NCI-H2171 treated with DMSO at 0.1 percent for 48 hours (cell line): Measurements from ENCODE around the gene TAF11L12.
"Not testable (repeated sequence)": the region's sequence is repeated elsewhere in the genome, so short reads cannot be mapped to it uniquely, and the experiment has no call there.

Experiments
- DNase-seq: peaks from one replicate; lab custom pipeline; 2025; lab: John Stamatoyannopoulos, UW

The TAF11L12 gene

GRCh38 chr5:17610092-17610491 lies at the start of gene TAF11L12:
TSS of gene TAF11L12 (plus strand) at chr5:17610392.
- not testable (repeated sequence) for DNase-seq

DNA sequence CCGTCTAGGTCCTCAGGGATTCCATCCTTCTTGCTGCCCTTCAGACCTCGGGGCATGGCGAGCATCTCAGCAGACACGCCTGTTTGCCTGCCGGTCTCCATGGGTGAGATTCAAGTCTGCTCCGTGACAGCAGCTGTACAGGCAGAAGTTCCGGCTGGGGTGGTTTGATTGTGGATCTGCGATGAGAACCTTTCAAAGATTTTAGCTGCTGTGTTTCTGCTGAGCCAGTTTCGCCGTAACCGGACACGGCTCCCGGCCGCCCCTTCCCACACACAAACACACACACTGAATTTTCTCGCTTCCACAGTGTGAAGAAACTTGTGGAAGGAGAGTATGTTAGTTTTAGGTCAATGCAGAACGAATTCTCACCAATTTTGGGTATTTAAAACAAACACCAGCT lies 24.5 kb upstream of the TAF11L12 start, which contains the start of gene TAF11L7:
Gene TAF11L7 (minus strand): TSS at position 101 of the 400 bp plus-strand sequence.
- DNase-seq: not testable (repeated sequence)

GRCh38 chr5:17590860-17591259 lies 19.3 kb upstream of the TAF11L12 start, which contains the start of gene TAF11L8:
TSS of gene TAF11L8 (minus strand) at chr5:17590960.
- DNase-seq: not testable (repeated sequence)

- DNase-seq: not testable (repeated sequence)
Measured at GRCh38 chr5:17594255-17594654, 15.9 kb upstream of the TAF11L12 start, which contains the start of gene TAF11L9. TSS of gene TAF11L9 (minus strand) at chr5:17594394.

- DNase-seq: not testable (repeated sequence)
Measured at GRCh38 chr5:17597728-17598127, 12.5 kb upstream of the TAF11L12 start, which contains the start of gene TAF11L10. TSS of gene TAF11L10 (minus strand) at chr5:17597828.

- not testable (repeated sequence) for DNase-seq
Measured at GRCh38 chr5:17603880-17604279, 6.3 kb upstream of the TAF11L12 start, which contains the start of gene TAF11L11. TSS of gene TAF11L11 (plus strand) at chr5:17604183.

GRCh38 chr5:17604951-17605350 lies 5.2 kb upstream of the TAF11L12 start:
- no peak for DNase-seq

DNA sequence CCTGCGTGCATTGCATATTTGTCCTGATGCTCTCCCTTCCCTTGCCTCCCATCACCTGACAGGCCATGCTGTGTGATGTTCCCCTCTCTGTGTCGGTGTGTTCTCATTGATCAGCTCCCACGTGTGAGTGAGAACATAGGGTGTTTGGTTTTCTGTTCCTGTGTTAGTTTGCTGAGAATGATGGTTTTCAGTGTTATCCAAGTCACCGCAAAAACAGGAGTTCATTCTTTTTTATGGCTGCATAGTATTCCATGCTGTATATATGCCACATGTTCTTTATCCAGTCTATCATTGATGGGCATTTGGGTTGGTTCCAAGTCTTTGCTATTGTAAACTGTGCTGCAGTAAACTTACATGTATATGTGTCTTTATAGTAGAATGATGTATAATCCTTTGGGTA lies 2.7 kb upstream of the TAF11L12 start:
- not testable (repeated sequence) for DNase-seq

DNA sequence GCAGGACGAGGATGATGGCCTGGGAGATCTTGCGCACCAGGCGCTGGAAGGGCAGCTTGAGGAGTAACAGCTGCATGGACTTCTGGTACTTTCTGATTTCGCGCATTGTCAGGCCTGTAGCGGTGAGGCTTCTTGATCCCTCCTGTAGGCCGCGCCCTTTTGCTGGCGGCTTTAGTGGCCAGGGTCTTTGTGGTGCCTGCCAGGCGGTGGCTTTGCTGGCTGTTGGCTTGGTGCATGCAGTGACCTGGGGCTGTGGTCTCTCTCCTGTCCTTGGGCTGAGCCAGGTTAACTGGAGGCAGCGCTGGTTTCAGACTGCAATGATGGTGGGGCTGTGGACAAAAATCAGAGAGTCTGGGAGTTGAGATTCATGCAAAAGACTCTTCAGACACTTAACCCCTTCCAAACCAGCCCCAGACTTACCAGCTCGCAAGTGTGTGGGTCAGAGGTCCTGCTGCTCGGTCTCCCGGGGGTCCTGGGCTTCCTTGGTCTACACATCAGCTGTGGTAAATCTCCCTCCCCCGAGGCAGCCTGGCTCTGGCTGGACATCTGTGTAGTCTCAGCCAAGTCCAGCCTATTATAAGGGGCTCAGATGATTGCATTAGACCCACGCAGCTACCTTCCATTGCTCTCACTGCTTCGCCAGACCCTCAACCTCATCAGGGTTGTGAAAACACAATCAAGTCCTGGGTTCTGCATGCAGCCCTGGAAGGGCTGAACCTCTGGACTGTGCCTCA lies 4.8 kb downstream of the TAF11L12 start:
- DNase-seq: no peak

DNA sequence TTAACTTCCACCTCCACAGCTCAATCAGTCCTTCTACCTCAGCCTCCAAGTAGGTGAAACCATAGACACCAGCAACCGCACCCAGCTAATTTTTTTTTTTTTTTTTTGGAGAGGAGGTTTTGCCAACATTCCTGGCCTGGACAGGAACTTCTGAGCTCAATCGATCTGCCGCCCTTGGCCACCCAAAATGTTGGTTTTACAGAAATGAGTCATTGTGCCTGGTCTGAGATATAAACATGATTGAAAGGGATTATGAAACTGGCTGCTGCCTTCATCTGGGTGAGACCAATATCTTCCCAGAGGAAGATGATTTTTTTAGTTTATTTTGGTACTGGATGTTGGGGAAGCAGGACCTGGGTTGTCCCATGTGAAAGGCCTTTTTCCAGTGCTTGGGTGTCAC lies 9.2 kb downstream of the TAF11L12 start:
- DNase-seq: no peak

GRCh38 chr5:17620627-17621026 lies 10.4 kb downstream of the TAF11L12 start:
- DNase-seq: no peak

GRCh38 chr5:17625686-17626085 lies 15.5 kb downstream of the TAF11L12 start:
- DNase-seq: no peak

- not testable (repeated sequence) for DNase-seq
Measured at GRCh38 chr5:17631788-17632187, 21.6 kb downstream of the TAF11L12 start, which contains the start of gene TAF11L13. TSS of gene TAF11L13 (plus strand) at chr5:17632088.

GRCh38 chr5:17634160-17634559 lies 24.0 kb downstream of the TAF11L12 start, which contains the start of gene TAF11L14:
TSS of gene TAF11L14 (plus strand) at chr5:17634460.
- DNase-seq: no peak

- DNase-seq: not testable (repeated sequence)
Measured at GRCh38 chr5:17649232-17649631, 39.0 kb downstream of the TAF11L12 start.

GRCh38 chr5:17655201-17655759 lies 45.1 kb downstream of the TAF11L12 start:
- DNase-seq: not testable (repeated sequence)

DNA sequence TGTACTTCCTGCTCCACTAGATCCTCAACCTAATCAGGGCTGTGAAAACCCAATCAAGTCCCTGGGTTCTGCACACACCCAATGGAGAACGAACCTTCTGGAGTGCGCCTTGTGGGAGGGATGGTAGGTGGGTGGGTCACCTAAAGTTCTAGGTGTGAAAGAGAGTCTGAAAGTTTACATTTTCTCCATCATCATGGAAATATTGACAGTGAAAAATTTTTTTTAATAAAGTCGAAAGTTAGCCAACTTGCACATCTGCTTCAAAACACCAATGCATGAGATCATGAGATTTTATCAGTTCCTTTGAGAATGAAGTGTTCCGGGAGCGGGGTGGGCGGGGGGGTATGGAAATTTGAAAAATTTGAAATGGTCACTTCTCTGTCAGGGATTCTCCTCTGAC lies 45.7 kb downstream of the TAF11L12 start:
- DNase-seq: no peak
